ENCODE measurements around the gene CDH4. TPM values are rescaled to one million over a fixed set of nuclear protein-coding genes. Genes with fewer than 3 reads are reported as not detected.

Gene CDH4
- total and polyA plus RNA-seq, 2 of the 13 experiments (the other 11 are each of a cell fraction or from before 2014, with no cell fraction given), result not detected

GRCh38 chr20:61579908-61580307 is 327.8 kb downstream of the CDH4 start:
- Histone ChIP-seq H3K9me3 (ENCODE audit: low read length) (no peaks in the 10 kb centered on the region), H4K20me1 (ENCODE audit: insufficient read depth, low read length) (no peaks in the 10 kb centered on the region), H2AFZ (ENCODE audit: low read length) (no peak overlapping the region), H3K9ac (ENCODE audit: insufficient read depth, low read depth, low read length) (no peak overlapping the region), H3K4me2 (ENCODE audit: low read depth, low read length) (no peak overlapping the region), H3K4me1 (ENCODE audit: insufficient read depth, low read length) (peaks cover 18% of the 10 kb centered on the region), H3K79me2 (ENCODE audit: insufficient read depth, low read length) (no peaks in the 10 kb centered on the region), H3K27ac (ENCODE audit: extremely low read length, insufficient read depth, low read length) (no peak overlapping the region), H3K4me3 (replicated peaks in 1 of 3; ENCODE audit: insufficient read depth in 1 of 3, low read depth in 2 of 3, low read length in 3 of 3) (no peak overlapping the region), H3K27me3 (ENCODE audit: control insufficient read depth in 1 of 2, insufficient read depth in 2 of 2, low read length in 2 of 2) (peaks cover 7 to 30% of the 10 kb centered on the region in 2 experiments; a peak in 3 of 5 replicates), H3K36me3 (replicated peaks in 1 of 2; ENCODE audit: control insufficient read depth in 1 of 2, insufficient read depth in 2 of 2, low read length in 2 of 2) (no peaks in the 10 kb centered on the region)
- no TSS peak for BruUV-seq (replicated peaks)
- peak; percentile 17; the same call in 2 of the 3 replicates for ATAC-seq
- FAIRE-seq, result no peak
- intact Hi-C loops (cut with micrococcal nuclease; ENCODE audit: unreplicated experiment) (no loop called here), in situ Hi-C loops (cut with HindIII; ENCODE audit: extremely low pct_ligation_motif_present, low pct_unique_long_range_greater_than_20kb) (no loop called here)
- ChIA-PET CTCF (ENCODE audit: low intra/inter-chr PET ratio, low total read pairs) (no interaction called here), POLR2A (no interaction called here)
- peak; percentile 33 for DNase-seq (ENCODE audit: low spot score)
- 9% methylated on average over 7 of the region's 7 CpGs for WGBS (ENCODE audit: low lambda C conversion rate)
- 0 out of 2 replicates have a peak, but pooled peaks have one; percentile 42 for TF ChIP-seq MEF2D (CRISPR knock-in tag; IDR thresholded peaks at IDR 0.05)
- TF ChIP-seq PAXIP1 (CRISPR knock-in tag; conservative IDR thresholded peaks at IDR 0.05), result peak; percentile 49
- TF ChIP-seq, protein P1, sequence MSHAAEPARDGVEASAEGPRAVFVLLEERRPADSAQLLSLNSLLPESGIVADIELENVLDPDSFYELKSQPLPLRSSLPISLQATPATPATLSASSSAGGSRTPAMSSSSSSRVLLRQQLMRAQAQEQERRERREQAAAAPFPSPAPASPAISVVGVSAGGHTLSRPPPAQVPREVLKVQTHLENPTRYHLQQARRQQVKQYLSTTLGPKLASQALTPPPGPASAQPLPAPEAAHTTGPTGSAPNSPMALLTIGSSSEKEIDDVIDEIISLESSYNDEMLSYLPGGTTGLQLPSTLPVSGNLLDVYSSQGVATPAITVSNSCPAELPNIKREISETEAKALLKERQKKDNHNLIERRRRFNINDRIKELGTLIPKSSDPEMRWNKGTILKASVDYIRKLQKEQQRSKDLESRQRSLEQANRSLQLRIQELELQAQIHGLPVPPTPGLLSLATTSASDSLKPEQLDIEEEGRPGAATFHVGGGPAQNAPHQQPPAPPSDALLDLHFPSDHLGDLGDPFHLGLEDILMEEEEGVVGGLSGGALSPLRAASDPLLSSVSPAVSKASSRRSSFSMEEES (CRISPR knock-in tag; IDR thresholded peaks at IDR 0.05), result peak; percentile 82
- TF ChIP-seq BHLHE40 (IDR thresholded peaks at IDR 0.05; ENCODE audit: low read length), result peak; percentile 81
- peak; percentile 82 for TF ChIP-seq RXRB (CRISPR knock-in tag; IDR thresholded peaks at IDR 0.05; ENCODE audit: borderline replicate concordance)
- TF ChIP-seq ATF7-NPFF (CRISPR knock-in tag; IDR thresholded peaks at IDR 0.05; ENCODE audit: low read depth), result no peak
- 0 out of 2 replicates have a peak, but pooled peaks have one; percentile 27 for TF ChIP-seq HDAC2 (CRISPR knock-in tag; IDR thresholded peaks at IDR 0.05)
- TF ChIP-seq GABPB1 (CRISPR knock-in tag; IDR thresholded peaks at IDR 0.05), result peak; percentile 26; the same call in 1 of the 2 replicates
- TF ChIP-seq, protein P2, sequence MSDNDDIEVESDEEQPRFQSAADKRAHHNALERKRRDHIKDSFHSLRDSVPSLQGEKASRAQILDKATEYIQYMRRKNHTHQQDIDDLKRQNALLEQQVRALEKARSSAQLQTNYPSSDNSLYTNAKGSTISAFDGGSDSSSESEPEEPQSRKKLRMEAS (IDR thresholded peaks at IDR 0.05), result peak; percentile 62
- no peak for TF ChIP-seq GABPA (IDR thresholded peaks at IDR 0.05; ENCODE audit: low read depth, low read length)
- peak; percentile 33; the same call in 1 of the 2 replicates for TF ChIP-seq GABPA (CRISPR knock-in tag; IDR thresholded peaks at IDR 0.05; ENCODE audit: low read depth)
- TF ChIP-seq HES4 (CRISPR knock-in tag; IDR thresholded peaks at IDR 0.05; ENCODE audit: borderline replicate concordance), result no peak
- TF ChIP-seq FOXP4 (CRISPR knock-in tag; IDR thresholded peaks at IDR 0.05), result peak; percentile 41; the same call in 1 of the 2 replicates
- TF ChIP-seq TRIM24 (CRISPR knock-in tag; IDR thresholded peaks at IDR 0.05), result no peak
- TF ChIP-seq FOXK1 (CRISPR knock-in tag; IDR thresholded peaks at IDR 0.05; ENCODE audit: borderline replicate concordance, low read depth), result peak; percentile 57; the same call in 1 of the 2 replicates
- peak; percentile 64; the same call in 1 of the 2 replicates for TF ChIP-seq RXRA (CRISPR knock-in tag; IDR thresholded peaks at IDR 0.05)
- peak; percentile 46; the same call in 1 of the 2 replicates for TF ChIP-seq MED1 (CRISPR knock-in tag; IDR thresholded peaks at IDR 0.05)
- no peak for TF ChIP-seq SOX6 (IDR thresholded peaks at IDR 0.05)
- TF ChIP-seq SOX6 (CRISPR knock-in tag; IDR thresholded peaks at IDR 0.05), result peak; percentile 38; the same call in 1 of the 2 replicates

All from HepG2 (cell line).